Stromal cell of bone marrow (primary cell): ENCODE measurements around the gene SLC6A8.

Experiments used
- DNase-seq: peaks from one replicate; pipeline ENCODE4 v3.0.0-alpha.2; 2012; ENCODE audit warnings: low read depth

The SLC6A8 gene

DNA sequence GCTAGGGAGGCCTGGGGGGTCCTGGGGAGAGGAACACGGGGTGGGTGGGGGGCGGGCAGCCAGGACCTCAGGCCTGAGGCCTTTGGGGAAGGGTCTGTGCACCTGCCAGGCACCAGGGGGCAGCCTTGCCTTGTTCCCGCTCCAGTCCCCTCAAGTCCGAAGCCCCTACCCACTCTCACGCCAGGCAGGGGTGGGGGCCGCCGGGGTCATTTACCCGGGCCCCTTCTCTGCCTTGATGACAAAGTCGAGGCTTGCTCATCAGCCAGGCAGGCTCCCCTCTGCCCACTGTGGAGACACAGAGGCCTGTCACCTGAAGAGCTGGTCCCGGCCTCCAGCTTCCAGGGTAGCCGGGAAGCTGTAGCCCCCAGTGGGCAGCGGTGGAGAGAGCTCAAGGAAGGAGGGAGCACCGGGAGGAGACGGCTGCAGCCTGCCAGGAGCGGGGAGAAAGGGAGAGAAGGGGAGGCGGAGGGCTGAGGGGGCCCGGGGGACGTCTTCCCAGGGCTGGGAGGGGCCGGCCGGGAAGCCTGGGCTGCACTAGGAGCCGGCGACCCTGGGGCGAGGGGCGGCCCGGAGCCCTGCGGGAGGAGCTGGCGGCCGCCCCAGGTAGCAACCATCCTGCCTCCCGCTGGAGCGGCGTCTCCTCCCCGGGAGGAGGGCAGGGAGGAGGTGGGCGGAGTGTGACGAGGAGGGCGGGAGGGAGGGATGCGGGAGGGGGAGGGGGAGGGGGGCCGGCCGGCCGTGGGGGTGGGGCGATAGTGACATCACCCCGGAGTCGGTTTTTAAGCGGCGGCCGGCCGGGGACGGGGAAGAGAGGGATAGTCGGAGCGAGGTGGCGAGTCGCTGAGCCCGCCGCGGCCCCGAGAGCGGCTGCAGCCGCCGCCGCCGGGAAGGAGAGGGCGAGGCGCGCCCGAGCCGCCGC lies at the start of gene SLC6A8:
TSS of gene SLC6A8 (plus strand) at position 806 of the 919 bp plus-strand sequence. CDS start 649 bp downstream, outside the sequence.
- peak; percentile 24 for DNase-seq

DNA sequence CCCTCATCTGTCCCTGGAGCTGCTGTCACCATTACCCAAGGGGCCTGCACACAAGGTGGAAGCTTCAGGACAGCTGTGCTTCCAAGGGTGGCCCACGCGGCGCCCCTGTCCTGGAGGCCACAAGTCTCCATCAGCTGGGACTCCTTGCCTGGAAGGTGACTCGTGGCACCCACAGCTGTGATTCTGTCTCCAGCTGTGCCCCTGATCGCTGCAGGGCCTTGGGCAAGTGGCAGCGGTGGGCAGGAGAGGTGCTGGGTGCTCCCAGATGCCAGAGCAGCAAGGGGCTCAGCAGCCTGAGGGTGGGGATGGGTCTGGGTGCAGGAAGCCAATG lies 49.7 kb upstream of the SLC6A8 start:
- DNase-seq: no peak

DNA sequence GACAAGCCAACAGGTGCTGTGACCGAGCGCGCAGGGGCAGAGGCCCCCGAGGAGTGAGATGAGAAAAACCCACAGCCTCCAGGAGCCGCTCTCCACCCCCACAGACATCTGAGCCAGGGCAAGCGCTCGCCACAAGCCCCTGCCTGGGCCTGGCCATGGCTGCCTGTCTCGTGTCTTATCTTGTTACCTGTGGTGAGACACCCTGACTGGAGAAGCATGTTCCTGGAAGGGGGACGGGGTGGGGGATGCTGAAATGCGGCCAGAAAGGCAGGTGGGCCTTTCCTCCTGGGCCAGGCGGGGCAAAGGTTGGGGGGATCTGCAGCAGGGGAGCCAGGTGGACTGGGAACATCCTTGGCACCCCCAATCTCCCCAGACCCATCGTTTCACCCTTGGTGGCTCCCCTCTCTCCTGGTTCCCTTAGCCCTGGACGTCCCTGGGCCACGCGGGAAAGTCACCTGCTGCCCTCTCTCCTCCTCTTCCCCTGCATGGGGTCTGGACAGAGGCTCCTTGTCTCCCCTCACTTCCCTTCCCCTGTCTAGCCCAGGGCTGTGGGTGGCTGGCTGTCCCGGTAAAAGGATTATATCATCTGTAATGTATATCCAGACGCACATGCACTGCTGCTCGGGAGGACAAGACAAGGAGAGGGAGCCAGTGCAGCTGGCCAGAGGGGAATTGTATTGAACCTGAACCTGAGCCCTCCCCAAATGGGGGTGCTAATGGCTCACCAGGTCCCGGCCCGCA lies 49.1 kb upstream of the SLC6A8 start:
- no peak for DNase-seq

DNA sequence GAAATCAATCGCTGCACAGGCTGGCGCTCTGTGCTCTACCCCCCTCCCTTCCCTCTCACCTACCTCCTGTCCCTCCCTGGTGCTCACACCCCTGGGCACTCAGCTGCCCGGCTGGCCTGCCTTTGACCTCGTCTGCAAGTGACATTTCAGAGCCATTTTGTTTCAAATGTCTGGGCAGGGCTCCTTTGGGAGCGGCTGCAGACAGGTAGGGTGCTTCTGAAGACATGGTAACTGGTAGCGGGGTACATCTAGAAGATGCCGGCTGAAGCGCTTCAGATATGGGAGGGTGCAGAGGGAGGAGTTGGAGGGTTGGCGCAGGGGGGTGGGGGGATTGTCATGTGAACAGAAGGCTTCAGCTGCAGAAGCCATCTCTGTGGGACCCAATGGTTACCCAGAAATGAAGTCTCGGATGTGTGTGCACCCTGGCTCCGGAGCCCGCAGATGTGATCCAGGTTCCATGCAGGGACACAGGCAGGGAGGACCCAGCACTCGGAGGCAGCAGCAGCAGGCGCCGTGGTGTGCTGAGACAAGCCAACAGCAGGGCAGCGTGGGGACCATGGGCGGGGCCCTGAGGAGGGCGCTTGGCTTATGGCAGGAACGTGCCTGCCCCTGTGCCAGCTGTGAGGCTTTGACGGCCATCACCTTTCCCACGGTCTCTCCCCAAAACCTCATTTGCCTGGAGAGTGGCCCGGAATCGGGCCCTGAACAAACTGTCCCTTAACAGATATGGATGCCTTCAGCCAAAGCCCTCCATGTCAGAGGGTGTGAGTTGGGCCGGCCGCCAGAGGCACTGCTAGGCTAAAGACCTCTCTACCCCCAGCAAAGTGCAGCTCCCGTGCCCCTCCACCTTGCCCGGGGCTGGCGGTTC lies 48.3 kb upstream of the SLC6A8 start:
- DNase-seq: no peak

DNA sequence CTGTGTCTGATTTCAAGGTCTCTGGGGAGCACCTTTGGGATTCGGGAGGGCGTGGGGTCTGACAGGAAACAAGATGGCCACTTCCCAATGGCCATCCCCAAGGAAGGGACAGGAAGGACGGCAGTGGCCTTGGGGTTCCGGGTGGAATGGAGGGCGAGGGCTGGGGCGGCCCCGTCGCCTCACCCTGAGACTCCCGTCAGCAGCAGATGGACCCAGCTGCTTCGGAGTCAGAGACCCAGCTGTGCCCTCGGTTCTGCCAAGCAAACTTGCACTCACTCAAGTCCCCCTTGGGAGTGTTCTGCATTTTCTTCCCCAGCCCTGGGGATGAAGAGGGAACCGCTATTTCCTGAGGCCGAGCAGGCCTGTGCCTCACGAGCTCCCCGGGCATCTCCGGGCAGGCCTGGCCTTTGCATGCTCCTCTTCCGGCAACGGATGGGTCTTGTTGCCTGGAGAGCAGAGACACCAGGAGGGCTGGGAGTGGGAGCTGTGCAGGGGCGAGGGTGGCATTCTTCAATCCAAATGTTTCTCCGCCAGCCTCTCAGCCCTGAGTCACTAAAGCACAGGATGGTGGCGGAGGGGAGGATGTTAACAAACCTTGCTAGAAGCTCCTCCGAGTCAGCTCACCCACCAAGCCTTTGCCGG lies 47.6 kb upstream of the SLC6A8 start:
- DNase-seq: no peak

DNA sequence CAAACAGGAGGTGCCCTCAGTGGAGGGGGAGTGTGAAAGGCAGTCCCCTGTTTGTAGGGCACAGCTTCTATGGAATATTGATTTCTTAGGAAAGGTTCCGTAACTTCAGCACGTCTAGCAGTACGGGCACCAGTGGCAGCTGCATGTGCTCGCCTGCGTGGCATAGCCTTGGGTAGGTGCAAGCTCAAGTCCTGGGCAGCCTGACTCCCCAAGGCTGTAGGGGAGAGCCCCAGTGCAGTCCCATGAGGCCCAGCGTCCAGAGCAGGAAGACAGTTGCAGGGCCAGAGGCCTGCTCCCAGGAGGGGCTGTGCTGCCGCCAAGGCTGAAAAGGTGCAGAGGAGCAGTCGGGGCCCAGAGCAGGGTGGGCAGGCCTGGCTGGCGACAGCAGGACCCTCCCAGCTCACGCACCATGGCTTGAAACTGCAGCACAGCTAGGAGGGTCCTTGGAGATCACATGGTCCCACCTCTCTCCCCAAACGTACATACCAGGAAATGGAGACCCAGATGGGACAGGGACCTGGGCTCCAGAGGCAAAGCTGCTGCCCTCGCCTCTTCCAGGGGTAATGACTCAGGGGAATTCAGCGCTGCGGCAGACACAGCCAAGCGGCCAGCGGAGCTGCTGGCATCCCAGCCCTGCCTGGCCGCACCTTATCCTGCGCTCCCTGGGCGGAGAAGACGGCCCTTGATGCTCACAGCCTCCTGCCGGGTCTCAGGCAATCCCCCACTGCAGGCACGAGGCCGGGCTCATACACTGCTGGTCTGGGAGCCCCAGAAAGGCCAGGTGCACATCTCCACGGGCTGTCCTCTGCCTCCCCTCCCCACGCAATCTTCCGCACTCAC lies 46.8 kb upstream of the SLC6A8 start:
- no peak for DNase-seq

DNA sequence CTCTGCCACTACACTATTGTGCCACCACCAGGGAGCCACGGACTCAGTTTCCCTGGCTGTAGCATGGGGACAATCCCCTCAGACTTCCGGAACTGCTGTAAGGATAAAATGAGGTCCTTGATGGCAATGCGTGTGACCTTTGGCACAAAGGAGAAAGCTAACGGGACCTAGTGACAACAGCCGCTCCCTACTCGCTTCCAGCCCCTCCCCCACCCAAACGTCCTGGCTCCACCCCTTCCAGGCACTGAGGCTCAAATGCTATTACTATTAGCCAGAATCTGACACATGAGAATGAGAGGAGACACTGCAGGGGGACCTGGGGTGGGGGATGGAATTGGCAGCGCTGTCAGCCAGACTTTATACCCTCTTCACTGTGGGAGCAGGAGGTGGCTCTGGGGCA lies 46.1 kb upstream of the SLC6A8 start:
- DNase-seq: no peak

DNA sequence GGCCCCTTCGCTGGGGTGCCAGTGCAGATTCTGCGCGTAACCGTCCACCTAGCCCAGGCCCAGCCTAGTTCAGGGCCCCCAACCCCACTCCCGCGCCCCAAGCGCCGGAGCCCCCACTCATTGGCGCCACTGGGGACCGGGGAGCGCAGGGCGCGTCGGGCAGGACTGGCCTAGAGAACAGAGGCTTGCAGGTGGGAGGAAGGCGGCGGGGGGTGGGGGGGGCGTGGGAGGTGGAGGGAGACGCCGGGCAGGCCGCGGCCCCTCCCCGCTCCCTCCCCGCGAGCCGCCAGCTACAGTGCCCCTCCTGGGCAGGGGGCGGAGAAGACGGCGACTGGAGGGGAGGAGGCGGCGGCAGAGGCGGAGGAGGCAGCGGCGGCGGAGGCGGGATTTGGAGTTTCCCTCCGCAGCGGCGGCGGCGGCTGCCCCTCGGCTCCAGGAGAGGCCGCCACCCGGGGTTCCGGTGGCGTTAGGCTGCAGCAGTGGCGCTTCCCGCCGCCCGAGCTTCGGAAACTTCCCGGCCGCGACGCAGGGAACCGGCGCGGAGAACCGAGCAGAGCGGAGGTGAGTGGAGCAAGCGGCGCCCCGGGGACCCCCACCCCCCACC lies 45.6 kb upstream of the SLC6A8 start:
- DNase-seq: no peak

DNA sequence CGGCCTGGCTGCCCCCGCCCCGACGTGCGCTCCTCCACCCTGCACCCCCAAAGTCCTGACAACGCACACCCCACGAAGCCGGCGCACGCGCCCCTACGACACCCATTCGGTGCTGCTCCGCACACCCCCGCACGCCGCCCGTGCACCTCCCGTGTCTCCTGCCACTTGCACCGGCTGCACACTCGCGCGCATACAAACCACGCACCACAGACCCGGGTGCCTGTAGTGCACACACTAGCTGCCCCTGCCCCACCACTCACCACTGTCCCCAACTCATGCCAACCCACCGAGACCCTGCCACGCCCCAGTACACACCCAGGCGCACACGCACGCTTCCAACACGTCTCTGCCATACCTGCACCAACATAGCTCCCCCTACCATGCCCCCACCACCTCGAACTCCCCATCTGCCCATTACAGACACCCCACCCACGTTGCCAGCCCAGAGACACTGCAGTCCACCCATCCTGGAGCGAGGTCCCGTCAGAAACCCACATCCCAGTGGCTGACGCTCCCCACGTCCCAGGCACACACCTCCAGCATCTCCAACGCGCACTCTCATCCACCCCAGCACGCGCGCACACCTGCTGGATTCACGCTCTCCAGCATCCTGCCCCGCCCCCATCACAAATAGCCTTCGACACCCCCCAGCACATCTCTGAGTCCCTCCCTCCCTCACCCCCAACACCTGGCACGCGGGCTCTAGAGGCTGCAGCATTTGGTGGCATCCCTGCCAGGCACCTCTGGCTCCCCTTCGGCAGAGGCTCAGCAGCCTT lies 44.9 kb upstream of the SLC6A8 start:
- DNase-seq: no peak

DNA sequence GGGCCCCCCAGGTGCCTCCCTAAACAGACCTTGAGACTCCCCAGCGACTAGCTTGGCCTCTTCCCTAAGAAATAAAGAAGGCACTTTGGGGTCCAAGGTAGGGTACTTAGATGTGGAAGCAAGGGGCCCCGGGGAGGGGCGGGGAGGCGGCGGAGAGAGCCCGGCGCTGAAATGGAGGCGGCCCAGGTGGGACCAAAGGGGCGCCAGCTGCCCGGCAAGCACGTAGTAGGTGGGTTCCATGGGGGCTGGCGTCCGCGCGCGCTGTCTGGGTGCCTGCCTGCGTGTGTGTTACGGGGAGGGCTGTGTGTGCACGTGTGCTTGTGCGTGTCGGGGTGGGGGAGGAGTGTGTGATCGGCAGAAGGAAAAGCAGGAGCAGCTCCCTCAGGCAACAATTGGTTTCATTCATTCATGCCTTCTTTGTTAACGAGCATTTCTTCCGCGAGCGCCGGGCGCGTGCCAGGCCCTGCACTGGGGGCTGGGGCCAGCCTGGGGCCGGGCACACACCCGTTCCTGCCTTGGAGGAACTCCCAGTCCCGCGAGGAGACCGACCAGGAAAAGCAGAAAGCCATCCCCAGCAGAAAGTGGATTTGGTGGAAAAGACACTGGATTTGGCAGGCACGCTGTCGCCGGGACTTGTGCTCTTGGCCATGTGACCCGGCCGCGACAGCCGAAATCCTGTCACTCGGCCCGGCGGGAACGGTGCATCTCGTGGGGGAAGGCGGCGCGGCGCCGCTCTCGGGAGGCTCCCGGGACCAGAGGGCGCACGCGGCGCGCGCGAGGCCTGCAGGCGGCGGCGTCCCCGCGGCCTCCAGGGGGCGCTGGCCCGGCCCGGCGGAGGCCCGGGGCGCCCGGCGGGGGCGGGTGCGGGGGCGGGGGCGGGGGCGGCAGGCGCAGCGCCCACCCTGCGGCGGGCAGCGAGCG lies 44.0 kb upstream of the SLC6A8 start:
- no peak for DNase-seq

DNA sequence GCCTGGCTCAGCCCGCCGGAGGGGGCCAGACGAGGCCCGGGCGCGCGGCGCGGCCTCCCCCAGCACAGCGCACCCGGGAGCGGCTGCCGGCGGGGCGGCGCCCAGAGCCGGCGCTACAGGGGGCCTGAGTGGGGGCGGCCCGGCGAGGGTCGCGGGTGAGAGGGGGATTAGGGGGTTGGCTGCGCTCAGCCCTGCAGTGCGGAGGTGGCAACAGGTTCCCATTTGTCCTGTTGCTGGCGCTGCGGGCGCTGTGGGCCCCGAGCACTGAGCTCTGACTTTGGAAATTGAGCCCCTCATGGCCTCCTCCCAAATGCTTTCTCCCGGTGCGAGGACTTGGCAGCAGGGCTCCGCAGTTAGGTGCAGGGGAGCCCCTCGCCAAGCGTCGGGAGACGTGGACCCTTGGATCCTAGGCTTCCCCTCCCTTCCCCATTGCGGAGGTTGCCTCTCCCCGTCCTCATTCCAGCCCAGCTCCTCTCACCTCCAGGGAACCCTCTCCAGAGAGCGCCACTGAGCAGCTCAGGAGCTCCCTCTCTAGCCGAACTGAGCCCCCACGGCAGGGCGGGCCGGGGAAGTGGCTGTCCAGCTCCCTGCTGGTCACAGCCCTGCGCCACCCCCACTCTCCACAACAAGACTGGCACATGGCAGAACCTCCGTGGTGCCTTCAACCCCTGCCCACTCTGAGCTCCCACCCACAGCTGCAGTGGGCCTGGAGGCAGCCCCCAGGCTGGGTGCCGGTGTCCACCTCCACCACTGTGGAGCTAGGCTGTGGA lies 43.2 kb upstream of the SLC6A8 start:
- DNase-seq: no peak

DNA sequence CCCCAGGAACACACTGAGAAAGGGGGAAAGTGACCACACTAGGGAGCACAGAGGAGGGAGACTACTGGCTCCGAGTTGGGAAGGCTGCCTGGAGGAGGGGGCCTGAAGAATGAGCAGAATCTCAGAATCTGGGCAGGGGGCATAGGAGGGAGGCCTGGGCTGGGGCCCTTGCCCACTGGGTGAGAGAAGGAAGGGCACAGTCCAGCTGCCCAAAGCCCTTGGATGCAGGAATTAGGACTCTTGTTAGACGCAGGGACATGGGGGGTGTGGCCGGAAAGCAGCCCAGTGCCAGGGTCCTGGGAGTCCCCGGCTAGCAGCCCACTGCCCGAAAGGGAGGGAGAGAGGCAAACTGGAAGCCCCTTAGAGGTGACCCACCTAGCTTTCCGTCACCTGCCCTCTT lies 42.6 kb upstream of the SLC6A8 start:
- no peak for DNase-seq

DNA sequence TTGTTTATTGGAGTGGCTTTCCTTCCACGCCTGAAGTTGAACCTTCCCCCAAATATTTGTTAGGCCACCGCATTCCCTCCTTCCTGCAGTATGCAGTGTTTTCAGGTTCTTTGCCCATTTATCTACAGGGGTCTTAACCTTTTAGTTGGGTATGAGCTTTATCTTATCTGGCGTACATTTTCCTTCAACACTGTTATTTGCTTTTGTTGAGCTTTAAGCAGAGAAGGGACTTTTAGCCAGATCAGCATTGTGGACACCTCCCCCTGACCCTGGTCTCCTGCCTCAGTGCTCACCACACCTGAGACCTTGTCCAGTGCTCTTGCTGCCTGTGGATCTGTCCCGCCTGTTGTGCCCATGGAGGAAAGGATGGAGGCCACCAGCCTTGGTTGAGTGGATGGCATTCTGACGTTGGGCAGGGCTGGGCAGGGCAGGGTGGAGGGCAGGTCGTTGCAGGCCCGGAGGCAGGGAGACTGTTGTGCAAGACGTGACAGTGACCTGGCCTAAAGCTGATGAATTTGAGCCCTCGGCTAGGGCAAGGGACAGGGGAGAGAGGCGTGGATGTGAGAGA lies 41.7 kb upstream of the SLC6A8 start:
- DNase-seq: no peak

DNA sequence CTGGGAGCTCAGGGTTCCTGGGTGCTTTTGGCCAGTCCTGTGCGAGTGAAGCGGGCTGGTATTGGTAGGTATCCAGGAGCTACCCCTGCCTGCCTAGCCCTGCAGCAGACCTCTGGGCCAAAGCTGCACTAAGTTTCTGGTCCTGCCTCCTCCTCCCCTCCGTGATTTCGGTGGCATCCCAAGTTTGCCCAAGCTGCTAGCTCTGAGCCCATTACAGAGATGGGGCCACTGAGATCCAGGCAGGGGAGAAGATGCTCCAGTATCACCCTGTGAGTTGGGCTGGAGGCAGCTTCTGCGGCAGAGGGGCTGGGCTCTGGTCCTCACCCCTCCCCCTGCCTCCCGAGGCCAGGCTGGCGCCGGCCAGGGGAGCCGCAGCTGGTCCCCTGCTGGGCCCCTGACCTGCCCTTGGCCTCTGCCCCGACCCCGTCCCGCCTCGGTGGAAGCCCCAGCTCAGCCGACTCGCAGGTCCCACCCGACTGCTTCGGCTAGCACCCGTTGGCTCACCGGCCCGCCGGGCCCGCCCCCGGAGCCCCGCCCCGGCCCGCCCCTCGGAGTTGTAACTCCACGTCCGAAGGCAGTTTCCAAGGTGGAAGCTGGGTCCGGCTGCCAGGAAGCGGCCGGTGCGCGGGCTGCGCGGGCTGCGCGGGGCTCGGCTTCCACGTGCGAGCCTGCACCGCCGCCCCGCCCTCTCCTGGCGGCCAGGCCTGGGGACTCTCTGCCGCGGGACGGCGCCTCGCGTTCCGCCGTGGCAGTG lies 40.9 kb upstream of the SLC6A8 start, which contains the start of gene DUSP9:
TSS of gene DUSP9 (plus strand) at position 584 of the 754 bp plus-strand sequence. CDS start 751 bp downstream, outside the sequence.
- no peak for DNase-seq

DNA sequence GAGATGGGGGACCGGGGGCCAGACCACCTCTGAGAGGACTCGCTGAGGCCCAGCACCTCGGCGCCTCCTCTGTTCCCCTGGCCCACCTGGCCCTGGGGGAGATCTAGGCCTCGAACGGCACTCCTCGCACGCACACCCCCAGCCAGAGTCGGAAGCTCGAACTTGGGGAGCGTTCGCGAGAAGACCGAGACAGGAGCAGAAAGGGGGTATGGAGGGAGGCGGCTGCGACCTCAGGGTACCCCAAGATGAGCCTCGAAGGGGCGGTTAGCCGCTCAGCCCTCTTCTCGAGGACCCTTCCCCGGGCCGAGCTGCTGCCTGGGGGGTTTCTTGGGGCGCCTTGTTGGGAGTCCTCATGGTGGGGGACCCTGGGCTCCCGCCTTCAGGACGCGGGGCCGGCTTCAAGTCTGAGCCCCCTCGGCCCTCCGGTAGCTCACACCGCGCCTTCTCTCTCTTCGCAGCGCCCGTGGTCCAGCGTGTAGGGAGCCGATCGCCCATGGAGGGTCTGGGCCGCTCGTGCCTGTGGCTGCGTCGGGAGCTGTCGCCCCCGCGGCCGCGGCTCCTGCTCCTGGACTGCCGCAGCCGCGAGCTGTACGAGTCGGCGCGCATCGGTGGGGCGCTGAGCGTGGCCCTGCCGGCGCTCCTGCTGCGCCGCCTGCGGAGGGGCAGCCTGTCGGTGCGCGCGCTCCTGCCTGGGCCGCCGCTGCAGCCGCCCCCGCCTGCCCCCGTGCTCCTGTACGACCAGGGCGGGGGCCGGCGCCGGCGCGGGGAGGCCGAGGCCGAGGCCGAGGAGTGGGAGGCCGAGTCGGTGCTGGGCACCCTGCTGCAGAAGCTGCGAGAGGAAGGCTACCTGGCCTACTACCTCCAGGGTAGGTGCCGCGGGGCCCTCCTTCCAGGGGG lies 40.0 kb upstream of the SLC6A8 start:
- DNase-seq: no peak
